Measurements from ENCODE around the gene ACOT7. TPM values are rescaled to one million over a fixed set of nuclear protein-coding genes. Genes with fewer than 3 reads are reported as not detected.

ACOT7 gene
- total RNA-seq, 1 experiment from 2014 or later, result 120 TPM

GRCh38 chr1:6278263-6278662 lies 115.3 kb downstream of the ACOT7 start:
- no peak overlapping the region for H3K27ac ChIP-seq (ENCODE audit: low read length)
- no peaks in the 10 kb centered on the region for H3K9me3 ChIP-seq (ENCODE audit: control insufficient read depth, insufficient read depth, low read depth, low read length)
- no peak for DNase-seq (ENCODE audit: low read depth, low spot score)
- ChIA-PET CTCF (no interaction called here), POLR2A (no interaction called here)
- H3K4me3 ChIP-seq (ENCODE audit: low read depth in 2 of 2, low read length in 2 of 2), result no peak overlapping the region
- no TSS peak for BruUV-seq (replicated peaks)
- H3K36me3 ChIP-seq (ENCODE audit: control insufficient read depth, insufficient read depth, low read length), result no peaks in the 10 kb centered on the region
- no peak for ATAC-seq
- TF ChIP-seq TCF7L2 (IDR thresholded peaks at IDR 0.05; ENCODE audit: low read depth, low read length) (no peak), SIN3A (IDR thresholded peaks at IDR 0.05; ENCODE audit: borderline replicate concordance, insufficient read depth, low read depth, low read length) (no peak), POLR2AphosphoS5 (IDR thresholded peaks at IDR 0.05; ENCODE audit: low read depth, low read length) (no peak), CTCF (IDR thresholded peaks at IDR 0.05) (no peak)
- TF ChIP-seq, protein P1, sequence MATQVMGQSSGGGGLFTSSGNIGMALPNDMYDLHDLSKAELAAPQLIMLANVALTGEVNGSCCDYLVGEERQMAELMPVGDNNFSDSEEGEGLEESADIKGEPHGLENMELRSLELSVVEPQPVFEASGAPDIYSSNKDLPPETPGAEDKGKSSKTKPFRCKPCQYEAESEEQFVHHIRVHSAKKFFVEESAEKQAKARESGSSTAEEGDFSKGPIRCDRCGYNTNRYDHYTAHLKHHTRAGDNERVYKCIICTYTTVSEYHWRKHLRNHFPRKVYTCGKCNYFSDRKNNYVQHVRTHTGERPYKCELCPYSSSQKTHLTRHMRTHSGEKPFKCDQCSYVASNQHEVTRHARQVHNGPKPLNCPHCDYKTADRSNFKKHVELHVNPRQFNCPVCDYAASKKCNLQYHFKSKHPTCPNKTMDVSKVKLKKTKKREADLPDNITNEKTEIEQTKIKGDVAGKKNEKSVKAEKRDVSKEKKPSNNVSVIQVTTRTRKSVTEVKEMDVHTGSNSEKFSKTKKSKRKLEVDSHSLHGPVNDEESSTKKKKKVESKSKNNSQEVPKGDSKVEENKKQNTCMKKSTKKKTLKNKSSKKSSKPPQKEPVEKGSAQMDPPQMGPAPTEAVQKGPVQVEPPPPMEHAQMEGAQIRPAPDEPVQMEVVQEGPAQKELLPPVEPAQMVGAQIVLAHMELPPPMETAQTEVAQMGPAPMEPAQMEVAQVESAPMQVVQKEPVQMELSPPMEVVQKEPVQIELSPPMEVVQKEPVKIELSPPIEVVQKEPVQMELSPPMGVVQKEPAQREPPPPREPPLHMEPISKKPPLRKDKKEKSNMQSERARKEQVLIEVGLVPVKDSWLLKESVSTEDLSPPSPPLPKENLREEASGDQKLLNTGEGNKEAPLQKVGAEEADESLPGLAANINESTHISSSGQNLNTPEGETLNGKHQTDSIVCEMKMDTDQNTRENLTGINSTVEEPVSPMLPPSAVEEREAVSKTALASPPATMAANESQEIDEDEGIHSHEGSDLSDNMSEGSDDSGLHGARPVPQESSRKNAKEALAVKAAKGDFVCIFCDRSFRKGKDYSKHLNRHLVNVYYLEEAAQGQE (IDR thresholded peaks at IDR 0.05; ENCODE audit: insufficient read depth in 1 of 2, low read depth in 2 of 2, low read length in 1 of 2), result no peak
- no peaks in the 10 kb centered on the region for H3K4me1 ChIP-seq (ENCODE audit: control insufficient read depth, insufficient read depth, low read length)
- in situ Hi-C loops (cut with HindIII; ENCODE audit: low pct_unique_long_range_greater_than_20kb, low sequenced_read_pairs) (no loop called here), intact Hi-C loops (cut with micrococcal nuclease; ENCODE audit: unreplicated experiment) (no loop called here)
- no peaks in the 10 kb centered on the region for H3K27me3 ChIP-seq (ENCODE audit: control insufficient read depth, insufficient read depth, low read length)

DNA sequence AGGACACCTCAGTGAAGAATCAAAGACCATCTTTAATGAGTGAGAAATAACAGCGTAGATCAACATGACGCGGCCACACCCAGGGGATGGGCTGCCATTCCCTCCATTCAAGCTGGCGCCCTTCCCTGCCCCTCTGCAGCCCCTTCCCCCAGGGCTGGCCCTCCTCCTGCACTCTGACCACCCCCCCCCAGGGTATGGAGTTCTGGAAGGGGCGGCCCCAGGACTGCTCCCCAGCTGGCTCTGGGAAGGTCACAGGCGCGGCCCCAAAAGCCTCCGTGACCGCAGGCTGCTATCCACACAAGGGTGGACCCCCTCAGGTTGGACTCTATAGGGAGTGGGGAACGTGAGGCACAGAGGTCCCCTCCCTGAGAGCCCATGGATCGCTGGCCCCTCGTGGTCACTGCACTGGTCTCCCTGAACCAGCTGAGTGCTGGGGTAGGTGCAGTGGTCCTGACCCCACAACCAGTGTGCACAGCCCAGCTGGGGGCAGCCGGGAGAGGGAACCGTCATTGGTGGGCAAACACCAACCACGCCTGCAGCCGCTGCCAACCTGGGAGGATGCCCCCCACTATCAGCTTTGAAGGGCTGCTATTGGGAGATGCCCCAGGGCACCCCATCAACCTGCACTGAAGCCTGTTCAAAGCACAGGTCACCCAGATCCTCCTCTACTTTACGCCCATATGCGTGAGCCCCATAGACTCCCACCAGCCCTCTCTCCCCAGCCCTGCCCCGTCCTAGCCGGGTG lies 116.6 kb downstream of the ACOT7 start:
- H3K4me3 ChIP-seq (ENCODE audit: low read depth in 2 of 2, low read length in 2 of 2), result no peak overlapping the region
- no TSS peak for BruUV-seq (replicated peaks)
- H3K27ac ChIP-seq (ENCODE audit: low read length), result no peak overlapping the region
- no peak for DNase-seq (ENCODE audit: low read depth, low spot score)
- H3K36me3 ChIP-seq (ENCODE audit: control insufficient read depth, insufficient read depth, low read length), result no peaks in the 10 kb centered on the region
- TF ChIP-seq TCF7L2 (IDR thresholded peaks at IDR 0.05; ENCODE audit: low read depth, low read length), result no peak
- CTCF ChIA-PET, result no interaction called here
- H3K27me3 ChIP-seq (ENCODE audit: control insufficient read depth, insufficient read depth, low read length), result no peaks in the 10 kb centered on the region
- in situ Hi-C loops (cut with HindIII; ENCODE audit: low pct_unique_long_range_greater_than_20kb, low sequenced_read_pairs), result no loop called here
- H3K4me1 ChIP-seq (ENCODE audit: control insufficient read depth, insufficient read depth, low read length), result no peaks in the 10 kb centered on the region
- H3K9me3 ChIP-seq (ENCODE audit: control insufficient read depth, insufficient read depth, low read depth, low read length), result no peaks in the 10 kb centered on the region
- intact Hi-C loops (cut with micrococcal nuclease; ENCODE audit: unreplicated experiment), result no loop called here
- POLR2A ChIA-PET, result no interaction called here
- ATAC-seq, result no peak

Measured in Panc1 (cell line).